Glutamatergic neuron (in vitro differentiated cells): ENCODE measurements around the gene HIPK3. TPM values are rescaled to one million over a fixed set of nuclear protein-coding genes. Genes with fewer than 3 reads are reported as not detected.

Source experiments
- DNase-seq: peaks from one replicate; pipeline ENCODE4 v3.0.0; 2022
- H3K27ac Mint-ChIP-seq: one replicate; pipeline ENCODE4 v1.8.0; 2020; ENCODE audit warnings: mild to moderate bottlenecking, mixed read lengths, inconsistent platforms; ENCODE audit not compliant: unreplicated experiment
- H3K27me3 Mint-ChIP-seq: one replicate; pipeline ENCODE4 v1.8.0; 2020; ENCODE audit warnings: mild to moderate bottlenecking, moderate library complexity, mixed read lengths, inconsistent platforms; ENCODE audit not compliant: unreplicated experiment
- H3K36me3 Mint-ChIP-seq: one replicate; pipeline ENCODE4 v1.8.0; 2020; ENCODE audit warnings: mild to moderate bottlenecking, mixed read lengths, inconsistent platforms; ENCODE audit not compliant: unreplicated experiment
- H3K4me1 Mint-ChIP-seq: one replicate; pipeline ENCODE4 v1.8.0; 2020; ENCODE audit warnings: mild to moderate bottlenecking, low read depth, mixed read lengths, inconsistent platforms; ENCODE audit not compliant: unreplicated experiment
- H3K4me3 Mint-ChIP-seq: one replicate; pipeline ENCODE4 v1.8.0; 2020; ENCODE audit warnings: mild to moderate bottlenecking, mixed read lengths, inconsistent platforms; ENCODE audit not compliant: unreplicated experiment
- H3K9me3 Mint-ChIP-seq: one replicate; pipeline ENCODE4 v1.8.0; 2020; ENCODE audit warnings: mild to moderate bottlenecking, moderate library complexity, mixed read lengths, inconsistent platforms; ENCODE audit not compliant: unreplicated experiment
- total RNA-seq: library from RNA; stranded (reverse); fragmentation: NEBNext Ultra II Directional; extraction: Animal tissue kit (Norgen Biotek cat#: 25700); gene quantifications from one replicate; pipeline ENCODE4 v1.2.1, GENCODE V29; 2021; ENCODE audit not compliant: unreplicated experiment
- TF ChIP-seq, protein P1 (sequence below): fragments of 200-600 bp; sonication (generic); IDR thresholded peaks from one replicate; pipeline ENCODE4 v1.5.0; 2021; ENCODE audit not compliant: partially characterized antibody, unreplicated experiment

Gene HIPK3
- total RNA-seq, 1 donor from 2014 or later, result 56.5 TPM

DNA sequence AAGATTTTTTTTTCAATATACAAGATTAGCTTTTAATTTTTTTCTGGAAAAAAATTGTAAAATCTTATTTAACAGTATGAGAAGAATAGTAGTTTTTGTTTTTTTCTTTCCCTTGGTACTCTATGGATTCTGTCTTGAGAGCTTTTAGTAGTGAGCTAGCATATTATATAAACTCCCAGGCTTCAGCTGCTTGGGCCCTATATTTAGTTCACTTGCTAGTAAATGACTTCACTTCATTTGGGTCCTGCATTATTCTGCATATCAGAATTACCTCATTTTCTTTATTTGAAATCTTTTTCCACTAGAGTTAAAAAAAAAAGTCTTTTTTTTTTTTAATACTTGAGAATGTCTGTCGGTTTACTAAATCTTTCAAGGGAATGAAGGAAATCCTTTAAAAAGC, 33.1 kb downstream of the HIPK3 start:
- Mint-ChIP-seq H3K9me3 (no peaks in the 10 kb centered on the region), H3K36me3 (peaks cover 4% of the 10 kb centered on the region), H3K4me3 (no peak overlapping the region), H3K27ac (no peak overlapping the region), H3K4me1 (peaks cover 6% of the 10 kb centered on the region), H3K27me3 (no peaks in the 10 kb centered on the region)
- TF ChIP-seq, protein P1, sequence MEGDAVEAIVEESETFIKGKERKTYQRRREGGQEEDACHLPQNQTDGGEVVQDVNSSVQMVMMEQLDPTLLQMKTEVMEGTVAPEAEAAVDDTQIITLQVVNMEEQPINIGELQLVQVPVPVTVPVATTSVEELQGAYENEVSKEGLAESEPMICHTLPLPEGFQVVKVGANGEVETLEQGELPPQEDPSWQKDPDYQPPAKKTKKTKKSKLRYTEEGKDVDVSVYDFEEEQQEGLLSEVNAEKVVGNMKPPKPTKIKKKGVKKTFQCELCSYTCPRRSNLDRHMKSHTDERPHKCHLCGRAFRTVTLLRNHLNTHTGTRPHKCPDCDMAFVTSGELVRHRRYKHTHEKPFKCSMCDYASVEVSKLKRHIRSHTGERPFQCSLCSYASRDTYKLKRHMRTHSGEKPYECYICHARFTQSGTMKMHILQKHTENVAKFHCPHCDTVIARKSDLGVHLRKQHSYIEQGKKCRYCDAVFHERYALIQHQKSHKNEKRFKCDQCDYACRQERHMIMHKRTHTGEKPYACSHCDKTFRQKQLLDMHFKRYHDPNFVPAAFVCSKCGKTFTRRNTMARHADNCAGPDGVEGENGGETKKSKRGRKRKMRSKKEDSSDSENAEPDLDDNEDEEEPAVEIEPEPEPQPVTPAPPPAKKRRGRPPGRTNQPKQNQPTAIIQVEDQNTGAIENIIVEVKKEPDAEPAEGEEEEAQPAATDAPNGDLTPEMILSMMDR, result no peak
- DNase-seq, result no peak

DNA sequence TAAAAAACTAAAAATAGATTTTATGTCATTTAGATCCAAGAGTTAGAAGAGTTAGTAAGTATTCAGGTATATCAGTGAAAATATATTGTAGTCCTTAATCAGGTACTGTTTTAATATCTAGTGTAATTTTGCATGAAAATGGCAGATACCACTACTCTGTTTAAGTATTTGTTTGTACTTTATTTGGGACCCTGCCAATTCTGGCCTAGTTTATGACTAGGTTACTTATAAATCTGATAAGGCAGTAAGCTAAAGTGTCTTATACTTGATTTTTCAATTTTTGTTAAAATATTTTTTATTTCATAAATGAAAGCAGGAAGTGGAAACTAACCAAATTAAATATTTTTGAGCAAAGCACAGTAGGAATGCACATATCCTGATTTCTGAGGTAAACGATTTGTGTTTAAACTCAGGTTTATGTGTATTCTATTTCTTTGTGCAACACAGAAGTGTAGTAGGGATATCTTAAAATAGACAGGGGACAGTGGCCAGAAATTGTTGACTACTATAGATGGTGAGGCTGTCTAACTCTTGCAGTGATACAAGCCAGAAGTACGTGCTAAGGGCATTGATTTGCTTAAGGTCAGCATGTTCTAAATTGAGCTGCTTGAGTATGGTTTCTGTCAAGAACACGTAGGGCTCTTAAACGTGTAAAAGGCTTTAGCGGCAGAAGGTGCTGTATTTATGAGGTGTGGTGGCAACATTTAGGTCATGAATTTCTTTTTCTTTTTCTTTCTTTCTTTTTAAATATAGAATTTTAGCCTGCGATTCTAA, 34.0 kb downstream of the HIPK3 start:
- peaks cover 6% of the 10 kb centered on the region for H3K4me1 Mint-ChIP-seq
- no peaks in the 10 kb centered on the region for H3K9me3 Mint-ChIP-seq
- TF ChIP-seq, protein P1, result no peak
- no peak overlapping the region for H3K27ac Mint-ChIP-seq
- H3K4me3 Mint-ChIP-seq, result no peak overlapping the region
- peaks cover 1% of the 10 kb centered on the region for H3K27me3 Mint-ChIP-seq
- no peak for DNase-seq
- H3K36me3 Mint-ChIP-seq, result peaks cover 4% of the 10 kb centered on the region

DNA sequence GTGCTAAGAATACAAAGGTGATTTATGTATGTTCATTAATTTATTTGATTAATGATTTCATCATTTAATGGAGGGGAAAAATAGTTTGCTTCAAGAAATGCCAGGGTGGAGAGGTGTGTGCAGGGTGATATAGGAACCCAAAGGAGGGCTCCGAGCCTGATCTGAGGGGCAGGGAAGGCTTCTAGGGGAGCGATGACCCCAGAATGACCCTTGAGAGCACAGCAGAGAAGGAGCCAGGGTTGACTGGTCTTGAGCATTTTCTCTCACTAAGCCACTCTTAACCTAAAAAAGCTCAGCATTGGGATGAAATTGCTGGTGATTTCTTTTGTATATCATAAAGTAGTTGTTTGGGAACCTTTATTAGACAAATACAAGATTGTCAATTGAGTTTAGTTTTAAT, 35.1 kb downstream of the HIPK3 start:
- DNase-seq, result no peak
- H3K4me3 Mint-ChIP-seq, result no peak overlapping the region
- no peak overlapping the region for H3K27ac Mint-ChIP-seq
- TF ChIP-seq, protein P1, result no peak
- no peaks in the 10 kb centered on the region for H3K9me3 Mint-ChIP-seq
- peaks cover 8% of the 10 kb centered on the region for H3K36me3 Mint-ChIP-seq
- peaks cover 6% of the 10 kb centered on the region for H3K4me1 Mint-ChIP-seq
- H3K27me3 Mint-ChIP-seq, result peaks cover 1% of the 10 kb centered on the region

DNA sequence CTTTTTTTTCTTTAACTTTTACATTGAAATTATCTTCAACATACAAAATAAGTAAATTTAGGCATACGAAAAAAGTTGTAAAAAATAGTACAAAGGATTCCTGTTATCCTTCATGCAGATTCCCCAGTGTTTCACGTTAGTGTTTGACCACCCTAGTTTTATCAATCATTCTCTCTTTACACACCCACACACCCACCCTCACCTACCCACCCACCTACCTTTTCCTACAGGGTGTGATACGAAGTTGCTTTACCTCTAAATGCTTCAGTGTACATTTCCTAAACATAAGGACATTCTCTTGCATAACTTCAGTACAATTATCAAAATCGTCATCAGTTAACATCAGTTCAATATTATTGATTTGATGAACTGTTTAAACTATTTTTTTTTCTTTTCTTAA, 37.0 kb downstream of the HIPK3 start:
- H3K4me3 Mint-ChIP-seq, result no peak overlapping the region
- H3K27ac Mint-ChIP-seq, result no peak overlapping the region
- H3K36me3 Mint-ChIP-seq, result peaks cover 8% of the 10 kb centered on the region
- H3K27me3 Mint-ChIP-seq, result peaks cover 1% of the 10 kb centered on the region
- DNase-seq, result no peak
- TF ChIP-seq, protein P1, result no peak
- peaks cover 3% of the 10 kb centered on the region for H3K9me3 Mint-ChIP-seq
- peaks cover 6% of the 10 kb centered on the region for H3K4me1 Mint-ChIP-seq

DNA sequence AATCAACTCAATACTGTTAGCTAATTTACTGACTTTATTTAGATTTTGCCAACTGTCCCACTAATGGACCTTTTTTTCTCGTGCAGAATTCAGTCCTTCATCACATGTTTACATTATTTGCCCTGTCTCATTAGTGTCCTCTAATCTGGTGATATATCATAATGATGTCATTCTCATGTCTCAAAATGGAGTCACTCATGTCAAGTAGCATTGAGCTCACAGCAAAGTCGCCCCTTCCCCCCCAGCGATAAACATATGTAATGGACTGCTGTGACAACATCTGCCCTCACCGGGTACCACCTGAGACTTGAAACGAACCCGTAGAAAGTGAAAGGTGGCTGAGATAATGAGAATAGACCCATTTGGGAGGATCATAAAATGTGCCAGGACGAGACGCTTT, 37.6 kb downstream of the HIPK3 start:
- peaks cover 6% of the 10 kb centered on the region for H3K36me3 Mint-ChIP-seq
- no peak overlapping the region for H3K27ac Mint-ChIP-seq
- H3K27me3 Mint-ChIP-seq, result peaks cover 1% of the 10 kb centered on the region
- no peak overlapping the region for H3K4me3 Mint-ChIP-seq
- peaks cover 3% of the 10 kb centered on the region for H3K9me3 Mint-ChIP-seq
- DNase-seq, result no peak
- peaks cover 6% of the 10 kb centered on the region for H3K4me1 Mint-ChIP-seq
- TF ChIP-seq, protein P1, result no peak
